Glutamatergic neuron (in vitro differentiated cells): ENCODE results near the gene GRAMD1B. TPM values are rescaled to one million over a fixed set of nuclear protein-coding genes. Genes with fewer than 3 reads are reported as not detected.

ENCODE experiments used
- DNase-seq: peaks from one replicate; pipeline ENCODE4 v3.0.0; 2022
- H3K27ac Mint-ChIP-seq: one replicate; pipeline ENCODE4 v1.8.0; 2020; ENCODE audit warnings: mild to moderate bottlenecking, mixed read lengths, inconsistent platforms; ENCODE audit not compliant: unreplicated experiment
- H3K27me3 Mint-ChIP-seq: one replicate; pipeline ENCODE4 v1.8.0; 2020; ENCODE audit warnings: mild to moderate bottlenecking, moderate library complexity, mixed read lengths, inconsistent platforms; ENCODE audit not compliant: unreplicated experiment
- H3K36me3 Mint-ChIP-seq: one replicate; pipeline ENCODE4 v1.8.0; 2020; ENCODE audit warnings: mild to moderate bottlenecking, mixed read lengths, inconsistent platforms; ENCODE audit not compliant: unreplicated experiment
- H3K4me1 Mint-ChIP-seq: one replicate; pipeline ENCODE4 v1.8.0; 2020; ENCODE audit warnings: mild to moderate bottlenecking, low read depth, mixed read lengths, inconsistent platforms; ENCODE audit not compliant: unreplicated experiment
- H3K4me3 Mint-ChIP-seq: one replicate; pipeline ENCODE4 v1.8.0; 2020; ENCODE audit warnings: mild to moderate bottlenecking, mixed read lengths, inconsistent platforms; ENCODE audit not compliant: unreplicated experiment
- H3K9me3 Mint-ChIP-seq: one replicate; pipeline ENCODE4 v1.8.0; 2020; ENCODE audit warnings: mild to moderate bottlenecking, moderate library complexity, mixed read lengths, inconsistent platforms; ENCODE audit not compliant: unreplicated experiment
- CTCF ChIP-seq: fragments of 200-600 bp; sonication (generic); IDR thresholded peaks from one replicate; pipeline ENCODE4 v1.5.0; 2021; ENCODE audit not compliant: partially characterized antibody, unreplicated experiment
- total RNA-seq: library from RNA; stranded (reverse); fragmentation: NEBNext Ultra II Directional; extraction: Animal tissue kit (Norgen Biotek cat#: 25700); gene quantifications from one replicate; pipeline ENCODE4 v1.2.1, GENCODE V29; 2021; ENCODE audit not compliant: unreplicated experiment

GRAMD1B gene
- total RNA-seq, 1 donor from 2014 or later: 12.2 TPM

DNA sequence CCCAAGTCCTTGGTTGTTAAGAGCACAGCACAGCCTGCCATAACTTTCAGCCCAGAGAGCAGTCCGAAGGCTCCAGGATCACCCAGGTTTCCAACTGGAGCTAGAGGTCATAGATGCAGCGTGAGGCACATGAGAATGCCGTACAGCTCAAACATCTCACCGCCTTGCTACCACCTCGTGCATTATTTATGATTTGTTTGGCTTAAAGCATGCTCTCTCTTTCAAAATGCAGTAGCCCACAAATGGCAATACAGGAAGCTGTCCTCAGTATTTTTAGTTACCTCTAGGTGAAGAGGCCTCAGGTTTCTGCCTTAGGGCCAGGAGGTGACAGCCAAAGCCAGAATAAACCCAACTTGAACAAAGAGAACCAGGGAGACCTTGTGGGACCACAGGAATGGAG lies 210.0 kb downstream of the GRAMD1B start:
- Mint-ChIP-seq H3K27me3 (peaks cover 7% of the 10 kb centered on the region), H3K4me1 (peaks cover 21% of the 10 kb centered on the region), H3K36me3 (peaks cover 8% of the 10 kb centered on the region), H3K27ac (no peak overlapping the region), H3K9me3 (peaks cover 3% of the 10 kb centered on the region), H3K4me3 (no peak overlapping the region)
- DNase-seq: no peak
- TF ChIP-seq CTCF: no peak

GRCh38 chr11:123640677-123641494 lies 210.8 kb downstream of the GRAMD1B start:
- peaks cover 5% of the 10 kb centered on the region for H3K36me3 Mint-ChIP-seq
- H3K4me1 Mint-ChIP-seq: peaks cover 29% of the 10 kb centered on the region
- DNase-seq: peak; percentile 76
- H3K27me3 Mint-ChIP-seq: peaks cover 10% of the 10 kb centered on the region
- H3K9me3 Mint-ChIP-seq: peaks cover 5% of the 10 kb centered on the region
- H3K4me3 Mint-ChIP-seq: no peak overlapping the region
- H3K27ac Mint-ChIP-seq: peak overlapping the region; percentile 62
- TF ChIP-seq CTCF: peak; percentile 91

GRCh38 chr11:123641495-123641840 lies 211.4 kb downstream of the GRAMD1B start:
- peaks cover 10% of the 10 kb centered on the region for H3K27me3 Mint-ChIP-seq
- H3K9me3 Mint-ChIP-seq: peaks cover 5% of the 10 kb centered on the region
- peaks cover 9% of the 10 kb centered on the region for H3K36me3 Mint-ChIP-seq
- H3K27ac Mint-ChIP-seq: peak overlapping the region; percentile 59
- DNase-seq: no peak
- no peak overlapping the region for H3K4me3 Mint-ChIP-seq
- no peak for TF ChIP-seq CTCF
- H3K4me1 Mint-ChIP-seq: peaks cover 35% of the 10 kb centered on the region

DNA sequence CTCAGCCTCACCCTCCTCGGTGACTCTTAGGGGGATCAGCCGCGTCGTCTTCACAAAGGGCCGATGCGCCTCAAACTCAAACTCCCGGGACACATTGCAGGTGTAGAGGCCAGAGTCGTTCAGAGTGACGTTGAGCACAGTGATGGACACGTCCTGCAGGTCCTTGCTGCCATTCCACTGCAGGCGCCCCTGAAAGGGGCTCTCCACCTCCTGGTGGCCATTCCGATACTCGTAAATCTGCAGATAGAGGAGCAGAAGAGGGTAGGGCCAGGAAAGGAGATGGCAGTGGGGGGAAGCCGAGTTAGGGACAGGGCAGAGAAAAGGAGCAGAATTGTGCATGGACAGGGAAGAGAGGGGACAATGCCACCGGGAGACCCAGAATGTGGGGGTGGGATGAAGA lies 212.4 kb downstream of the GRAMD1B start:
- H3K27ac Mint-ChIP-seq: no peak overlapping the region
- H3K4me1 Mint-ChIP-seq: peaks cover 39% of the 10 kb centered on the region
- no peak for DNase-seq
- H3K9me3 Mint-ChIP-seq: peaks cover 6% of the 10 kb centered on the region
- H3K27me3 Mint-ChIP-seq: peaks cover 10% of the 10 kb centered on the region
- no peak for TF ChIP-seq CTCF
- H3K4me3 Mint-ChIP-seq: no peak overlapping the region
- peaks cover 7% of the 10 kb centered on the region for H3K36me3 Mint-ChIP-seq

DNA sequence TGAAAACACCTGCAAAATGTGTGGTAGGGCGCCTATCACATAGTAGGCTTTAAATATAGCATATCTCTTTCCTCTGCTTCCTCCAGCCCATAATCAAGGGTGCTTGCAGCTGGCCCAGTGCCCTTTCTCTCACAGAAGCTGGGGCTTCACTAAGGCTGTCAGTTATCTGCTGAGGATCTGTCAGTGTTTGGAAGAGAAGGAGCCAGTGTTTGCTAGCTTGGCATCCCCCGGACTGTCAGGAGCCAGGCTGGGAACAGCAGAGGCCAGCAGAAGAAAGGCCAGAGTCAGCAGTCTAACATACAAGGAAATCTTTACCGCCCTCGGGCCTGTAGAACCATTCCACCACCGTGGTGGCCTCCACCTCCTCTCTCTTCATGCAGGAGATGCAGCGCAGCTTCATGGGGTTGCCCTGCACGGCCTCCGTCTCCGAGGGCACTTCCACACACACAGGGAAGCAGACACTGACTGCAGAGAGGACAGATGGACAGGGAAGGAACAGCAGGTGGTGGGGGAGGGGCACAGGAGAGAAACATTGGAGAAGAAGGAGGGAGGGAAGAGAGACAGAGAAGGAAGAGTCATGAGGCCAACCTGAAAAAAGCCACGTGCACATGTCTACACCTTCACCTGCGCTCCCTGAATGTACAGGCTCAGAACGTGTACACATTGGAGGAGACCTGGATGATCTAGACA lies 215.4 kb downstream of the GRAMD1B start:
- peaks cover 6% of the 10 kb centered on the region for H3K9me3 Mint-ChIP-seq
- H3K27me3 Mint-ChIP-seq: peaks cover 5% of the 10 kb centered on the region
- peak overlapping the region; percentile 98 for H3K27ac Mint-ChIP-seq
- peak overlapping the region; percentile 87 for H3K4me3 Mint-ChIP-seq
- DNase-seq: peak; percentile 75
- peaks cover 38% of the 10 kb centered on the region for H3K4me1 Mint-ChIP-seq
- H3K36me3 Mint-ChIP-seq: peaks cover 7% of the 10 kb centered on the region
- no peak for TF ChIP-seq CTCF
